SH-SY5Y (cell line): ENCODE data around the gene ABCA13.

Source experiments
- GATA2 ChIP-seq: IDR thresholded peaks from 2 replicates; pipeline ENCODE4 v1.6.1; 2011; ENCODE audit warnings: mild to moderate bottlenecking, low read depth, low read length
- GATA3 ChIP-seq: IDR thresholded peaks from 2 replicates; pipeline ENCODE4 v1.6.1; 2011; ENCODE audit warnings: low read depth, mild to moderate bottlenecking, low read length, moderate library complexity

GRCh38 chr7:48522692-48523091 lies 351.4 kb downstream of the ABCA13 start:
- no peak for TF ChIP-seq GATA2
- TF ChIP-seq GATA3: no peak
